ENCODE measurements around the gene DNAAF8.

DNA sequence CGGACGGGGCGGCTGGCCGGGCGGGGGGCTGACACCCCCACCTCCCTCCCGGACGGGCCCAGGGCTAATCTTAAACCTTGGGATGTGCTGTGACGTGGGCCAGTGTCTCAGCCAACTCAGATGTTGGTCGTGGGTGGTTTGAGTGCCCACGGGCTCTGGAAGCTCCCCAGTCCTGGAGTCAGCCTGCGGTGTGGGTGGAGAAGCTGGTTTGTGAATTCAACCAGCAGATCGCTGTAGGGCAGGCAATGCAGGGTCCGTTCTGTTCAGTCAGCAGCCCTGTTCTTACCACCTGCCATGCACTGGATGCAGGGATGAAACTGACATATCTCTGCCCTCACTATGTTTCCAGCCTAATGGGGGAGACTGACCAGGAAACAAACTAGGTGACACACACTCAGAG lies 40.7 kb downstream of the DNAAF8 start:
- TF ChIP-seq, protein P1, sequence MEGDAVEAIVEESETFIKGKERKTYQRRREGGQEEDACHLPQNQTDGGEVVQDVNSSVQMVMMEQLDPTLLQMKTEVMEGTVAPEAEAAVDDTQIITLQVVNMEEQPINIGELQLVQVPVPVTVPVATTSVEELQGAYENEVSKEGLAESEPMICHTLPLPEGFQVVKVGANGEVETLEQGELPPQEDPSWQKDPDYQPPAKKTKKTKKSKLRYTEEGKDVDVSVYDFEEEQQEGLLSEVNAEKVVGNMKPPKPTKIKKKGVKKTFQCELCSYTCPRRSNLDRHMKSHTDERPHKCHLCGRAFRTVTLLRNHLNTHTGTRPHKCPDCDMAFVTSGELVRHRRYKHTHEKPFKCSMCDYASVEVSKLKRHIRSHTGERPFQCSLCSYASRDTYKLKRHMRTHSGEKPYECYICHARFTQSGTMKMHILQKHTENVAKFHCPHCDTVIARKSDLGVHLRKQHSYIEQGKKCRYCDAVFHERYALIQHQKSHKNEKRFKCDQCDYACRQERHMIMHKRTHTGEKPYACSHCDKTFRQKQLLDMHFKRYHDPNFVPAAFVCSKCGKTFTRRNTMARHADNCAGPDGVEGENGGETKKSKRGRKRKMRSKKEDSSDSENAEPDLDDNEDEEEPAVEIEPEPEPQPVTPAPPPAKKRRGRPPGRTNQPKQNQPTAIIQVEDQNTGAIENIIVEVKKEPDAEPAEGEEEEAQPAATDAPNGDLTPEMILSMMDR (conservative IDR thresholded peaks at IDR 0.05; ENCODE audit: low read depth, low read length), result no peak
- TF ChIP-seq EZH2 (IDR thresholded peaks at IDR 0.05; ENCODE audit: low read length, unreplicated experiment) (no peak), EZH2phosphoT487 (IDR thresholded peaks at IDR 0.05; ENCODE audit: borderline replicate concordance, low read length) (no peak)
